A673 (cell line): Measurements from ENCODE around the gene DHRSX. TPM values are rescaled to one million over a fixed set of nuclear protein-coding genes. Genes with fewer than 3 reads are reported as not detected.
"Not testable (repeated sequence)": the region's sequence is repeated elsewhere in the genome, so short reads cannot be mapped to it uniquely, and the experiment has no call there.

Experiments used
- BruUV-seq: library from RNA; stranded (reverse); fragments of 400-500 nt; replicated peaks from 2 replicates; lab custom pipeline; 2021; lab: Mats Ljungman, UMichigan
- CTCF ChIA-PET: fragments of 300-600 bp; sonication (Branson Sonifier 250); formaldehyde crosslinking; loops from one replicate; lab custom pipeline; 2022; ENCODE audit warnings: antibody characterized with exemption; lab: Charles Lee
- POLR2A ChIA-PET: fragments of 300-600 bp; sonication (Branson Sonifier 250); formaldehyde crosslinking; loops from one replicate; lab custom pipeline; 2022; ENCODE audit warnings: antibody characterized with exemption; ENCODE audit not compliant: low non-redundant PET; lab: Charles Lee
- DNase-seq: peaks from one replicate; pipeline ENCODE4 v3.0.0-alpha.2; 2015; ENCODE audit warnings: low spot score
- H3K27ac ChIP-seq: fragments of 200-600 bp; sonication (generic); 2 replicates; pipeline ENCODE4 v1.5.1; 2016; ENCODE audit warnings: mixed run types, low read depth, mild to moderate bottlenecking, mixed read lengths, antibody characterized with exemption, low read length; ENCODE audit not compliant: poor library complexity, severe bottlenecking
- H3K27me3 ChIP-seq: fragments of 200-600 bp; sonication (generic); replicated peaks from 2 replicates; pipeline ENCODE4 v1.6.1; 2017; ENCODE audit warnings: mixed run types, low read depth, mild to moderate bottlenecking, mixed read lengths, antibody characterized with exemption, low read length; ENCODE audit not compliant: insufficient read depth, poor library complexity
- H3K36me3 ChIP-seq: fragments of 200-600 bp; sonication (generic); 2 replicates; pipeline ENCODE4 v1.6.1; 2016; ENCODE audit warnings: mixed run types, mild to moderate bottlenecking, mixed read lengths, antibody characterized with exemption, low read length; ENCODE audit not compliant: insufficient read depth, poor library complexity, severe bottlenecking
- H3K4me1 ChIP-seq: fragments of 200-600 bp; sonication (generic); 2 replicates; pipeline ENCODE4 v1.6.1; 2017; ENCODE audit warnings: mixed run types, mild to moderate bottlenecking, mixed read lengths, antibody characterized with exemption, low read length; ENCODE audit not compliant: insufficient read depth, poor library complexity, severe bottlenecking
- H3K4me3 ChIP-seq: fragments of 200-600 bp; sonication (generic); 2 replicates; pipeline ENCODE4 v1.5.1; 2016; ENCODE audit warnings: low read depth, mixed run types, mild to moderate bottlenecking, mixed read lengths, low read length; ENCODE audit not compliant: poor library complexity, severe bottlenecking
- H3K9me3 ChIP-seq: fragments of 200-600 bp; sonication (generic); 2 replicates; pipeline ENCODE4 v1.6.1; 2016; ENCODE audit warnings: mixed run types, low read depth, mild to moderate bottlenecking, mixed read lengths, antibody characterized with exemption, low read length; ENCODE audit not compliant: poor library complexity, severe bottlenecking
- CTCF ChIP-seq: fragments of 300-800, 200-600 bp; sonication (generic); conservative IDR thresholded peaks from 2 replicates; pipeline ENCODE4 v1.5.1; 2017; ENCODE audit warnings: low read depth, mild to moderate bottlenecking, antibody characterized with exemption, low read length, moderate library complexity, mixed read lengths
- EZH2 ChIP-seq: fragments of 200-600 bp; sonication (generic); IDR thresholded peaks from 2 replicates; pipeline ENCODE4 v1.6.1; 2017; ENCODE audit warnings: borderline replicate concordance, low read depth, mild to moderate bottlenecking, mixed read lengths, antibody characterized with exemption, low read length; ENCODE audit not compliant: poor library complexity, severe bottlenecking
- intact Hi-C: fragments of 100-400 bp; cut with micrococcal nuclease; formaldehyde crosslinking; loops from one replicate; pipeline ENCODE4 v1.10.0; 2022; ENCODE audit not compliant: unreplicated experiment
- total RNA-seq: library from RNA; stranded (reverse); gene quantifications from 2 replicates; pipeline ENCODE4 v1.2.3, GENCODE V29; 2021

Gene DHRSX
- total RNA-seq, 1 experiment from 2014 or later = 30.2 TPM

- ChIA-PET CTCF (no interaction called here), POLR2A (no interaction called here)
- no TSS peak for BruUV-seq
- TF ChIP-seq CTCF (no peak), EZH2 (no peak)
- no peak overlapping the region for H3K4me3 ChIP-seq
- no peaks in the 10 kb centered on the region for H3K9me3 ChIP-seq
- no peak overlapping the region for H3K27ac ChIP-seq
- intact Hi-C loops = no loop called here
- no peaks in the 10 kb centered on the region for H3K4me1 ChIP-seq
- no peak for DNase-seq
- H3K27me3 ChIP-seq = no peaks in the 10 kb centered on the region
- no peaks in the 10 kb centered on the region for H3K36me3 ChIP-seq
These were observed 117.6 kb downstream of the DHRSX start for GRCh38 chrX:2383144-2383543.

DNA sequence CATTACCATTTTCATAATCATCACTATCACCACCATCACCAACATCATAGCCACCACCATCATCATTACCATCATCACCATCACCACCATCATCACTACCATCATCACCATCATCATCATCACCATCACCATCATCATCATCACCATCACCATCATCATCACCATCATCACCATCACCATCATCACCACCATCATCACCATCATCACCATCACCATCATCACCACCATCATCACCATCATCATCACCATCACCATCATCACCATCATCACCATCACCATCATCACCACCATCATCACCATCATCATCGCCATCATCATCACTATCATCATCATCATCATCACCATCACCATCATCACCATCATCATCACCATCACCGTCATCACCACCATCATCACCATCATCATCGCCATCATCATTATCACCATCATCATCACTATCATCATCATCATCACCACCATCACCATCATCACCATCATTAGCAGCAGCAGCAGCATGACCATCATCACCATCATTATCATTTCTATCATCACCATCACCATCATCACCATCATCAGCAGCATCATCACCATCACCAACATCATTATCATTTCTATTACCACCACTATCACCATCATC lies 118.2 kb downstream of the DHRSX start:
- H3K36me3 ChIP-seq, H3K27me3 ChIP-seq, H3K4me3 ChIP-seq, BruUV-seq, POLR2A ChIA-PET, DNase-seq, H3K9me3 ChIP-seq, intact Hi-C loops, H3K4me1 ChIP-seq, CTCF ChIA-PET, H3K27ac ChIP-seq: not testable (repeated sequence)

- no peaks in the 10 kb centered on the region for H3K4me1 ChIP-seq
- ChIA-PET CTCF (no interaction called here), POLR2A (no interaction called here)
- no peak overlapping the region for H3K4me3 ChIP-seq
- no peak for TF ChIP-seq CTCF
- no peak for TF ChIP-seq EZH2
- no TSS peak for BruUV-seq
- H3K36me3 ChIP-seq = no peaks in the 10 kb centered on the region
- no peak for DNase-seq
- intact Hi-C loops = no loop called here
- no peaks in the 10 kb centered on the region for H3K27me3 ChIP-seq
- no peak overlapping the region for H3K27ac ChIP-seq
- H3K9me3 ChIP-seq = no peaks in the 10 kb centered on the region
These were observed 124.6 kb downstream of the DHRSX start for GRCh38 chrX:2376166-2376565.

GRCh38 chrX:2374086-2374485 lies 126.7 kb downstream of the DHRSX start:
- no peak overlapping the region for H3K27ac ChIP-seq
- no peak for DNase-seq

More at GRCh38 chrX:2374086-2374485, 126.7 kb downstream of the DHRSX start:
- no peak for TF ChIP-seq EZH2
- TF ChIP-seq CTCF = no peak
- POLR2A ChIA-PET = no interaction called here
- H3K4me3 ChIP-seq = no peak overlapping the region
- intact Hi-C loops = no loop called here
- H3K9me3 ChIP-seq = no peaks in the 10 kb centered on the region
- CTCF ChIA-PET = no interaction called here
- H3K27me3 ChIP-seq = no peaks in the 10 kb centered on the region
- no peaks in the 10 kb centered on the region for H3K36me3 ChIP-seq
- no peaks in the 10 kb centered on the region for H3K4me1 ChIP-seq
- no TSS peak for BruUV-seq
